Stimulated activated CD8-positive, alpha-beta memory T cell treated with anti-CD3 and anti-CD28 coated beads, Interleukin-15, amount 100 ng/mL, for 48 hours (primary cell): ENCODE data around the gene KLHL21.
"Not testable (repeated sequence)": the region's sequence is repeated elsewhere in the genome, so short reads cannot be mapped to it uniquely, and the experiment has no call there.

Experiments used
- DNase-seq, 2 donors: peaks; one replicate each; pipeline ENCODE4 v3.0.0-alpha.2; 2020; ENCODE audit warnings: low read depth in 2 of 2

The KLHL21 gene

DNA sequence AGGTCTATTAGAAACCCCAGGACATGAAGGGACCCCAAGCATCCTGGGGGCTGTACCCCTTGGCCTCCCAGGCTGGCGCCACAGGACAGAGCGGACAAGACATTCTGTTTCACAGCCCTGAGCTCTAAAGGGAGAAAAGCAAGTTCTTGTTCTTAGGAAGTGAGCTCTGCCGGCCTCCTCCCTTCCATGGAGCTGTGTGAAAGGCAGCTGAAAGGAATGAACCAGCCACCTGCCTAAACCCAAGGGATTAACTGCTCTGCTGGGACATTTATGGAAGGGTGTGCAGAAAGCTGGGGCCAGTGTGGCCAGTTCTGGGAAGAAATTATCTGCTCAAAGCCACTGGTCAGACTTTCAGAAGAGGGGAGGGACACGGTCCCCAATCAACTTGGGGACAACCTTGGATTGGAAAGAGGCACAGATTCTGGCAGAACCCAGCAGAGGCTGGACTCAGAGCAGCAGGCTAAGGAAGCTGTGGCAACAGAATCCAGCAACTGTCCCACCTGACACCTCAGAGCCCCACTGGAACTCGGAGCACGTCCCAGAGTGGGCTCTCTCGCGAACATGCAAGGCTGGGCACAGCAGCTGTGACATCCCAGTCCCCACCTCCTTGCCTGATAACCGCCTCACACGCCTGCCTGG lies 2.1 kb downstream of the KLHL21 start:
- DNase-seq, result no peak

DNA sequence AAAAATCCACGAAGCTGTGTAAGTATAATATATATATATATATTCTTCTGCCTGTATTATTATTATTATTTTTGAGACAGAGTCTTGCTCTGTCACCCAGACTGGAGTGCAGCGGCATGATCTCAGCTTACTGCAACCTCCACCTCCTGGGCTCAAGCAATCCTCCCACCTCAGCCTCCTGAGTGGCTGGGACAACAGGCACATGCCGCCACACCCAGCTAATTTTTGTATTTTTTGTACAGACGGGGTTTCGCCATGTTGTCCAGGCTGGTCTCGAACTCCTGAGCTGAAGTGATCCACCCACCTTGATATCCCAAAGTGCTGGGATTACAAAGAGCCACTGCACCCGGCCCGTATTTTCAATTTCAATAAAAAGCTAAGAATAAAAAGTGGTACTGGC lies 2.7 kb downstream of the KLHL21 start:
- DNase-seq, result not testable (repeated sequence)

DNA sequence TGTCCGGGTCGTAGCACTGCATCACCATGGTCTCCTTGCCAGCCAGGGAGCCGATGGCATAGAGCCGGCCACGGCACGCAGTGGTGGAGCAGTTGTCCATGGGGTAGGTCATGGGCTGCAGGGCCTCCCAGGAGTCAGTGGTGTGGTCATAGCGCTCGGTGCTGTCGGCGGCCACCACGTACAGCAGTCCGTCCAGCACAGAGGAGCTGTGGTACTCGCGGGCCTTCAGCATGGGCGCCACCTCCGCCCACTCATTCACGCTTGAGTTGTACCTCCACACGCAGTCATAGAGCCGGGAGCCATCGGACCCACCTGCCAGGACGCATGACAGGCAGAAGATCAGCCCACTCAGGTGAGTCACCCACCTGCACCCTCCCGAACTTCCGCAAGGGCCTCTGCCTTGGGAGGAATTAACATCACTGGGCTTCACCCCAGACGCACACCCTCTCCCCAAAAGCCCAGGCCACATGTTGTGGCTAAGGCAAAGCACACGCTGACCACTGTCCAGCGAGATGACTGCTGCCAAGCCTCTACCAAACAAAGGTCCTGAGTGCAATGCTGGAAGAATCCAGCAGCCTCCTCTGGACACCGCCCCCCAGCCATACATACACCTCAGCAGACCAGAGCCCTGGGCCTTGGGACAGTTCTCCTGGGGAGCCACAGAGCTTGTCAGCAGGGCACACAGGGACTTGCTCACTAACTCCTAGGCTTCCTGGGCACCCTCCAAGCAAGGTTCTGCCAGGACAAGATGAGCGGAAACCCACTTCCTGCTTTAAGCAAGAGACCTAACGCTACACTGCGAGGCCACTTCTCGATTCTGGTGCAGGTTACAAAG lies 3.3 kb downstream of the KLHL21 start:
- DNase-seq, result peak in 1 of 2 donors; percentile 56

DNA sequence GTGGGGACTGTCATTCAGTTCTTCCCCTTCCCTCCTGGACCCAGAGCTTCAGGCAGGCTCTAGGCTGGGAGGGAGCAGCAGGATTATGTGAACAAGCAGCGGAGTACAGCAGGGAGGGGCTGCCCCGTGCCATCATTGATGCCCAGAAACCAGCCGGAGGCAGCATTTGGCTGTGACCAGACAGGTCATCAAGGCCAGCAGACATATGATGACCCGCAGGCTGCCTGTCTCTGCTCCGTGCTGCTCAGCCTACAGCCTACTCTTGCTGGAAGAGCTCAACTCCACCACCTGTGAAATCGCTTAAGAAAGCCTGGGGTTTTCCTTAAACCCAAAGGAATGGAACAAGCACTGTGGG lies 4.9 kb downstream of the KLHL21 start:
- DNase-seq, result no peak

DNA sequence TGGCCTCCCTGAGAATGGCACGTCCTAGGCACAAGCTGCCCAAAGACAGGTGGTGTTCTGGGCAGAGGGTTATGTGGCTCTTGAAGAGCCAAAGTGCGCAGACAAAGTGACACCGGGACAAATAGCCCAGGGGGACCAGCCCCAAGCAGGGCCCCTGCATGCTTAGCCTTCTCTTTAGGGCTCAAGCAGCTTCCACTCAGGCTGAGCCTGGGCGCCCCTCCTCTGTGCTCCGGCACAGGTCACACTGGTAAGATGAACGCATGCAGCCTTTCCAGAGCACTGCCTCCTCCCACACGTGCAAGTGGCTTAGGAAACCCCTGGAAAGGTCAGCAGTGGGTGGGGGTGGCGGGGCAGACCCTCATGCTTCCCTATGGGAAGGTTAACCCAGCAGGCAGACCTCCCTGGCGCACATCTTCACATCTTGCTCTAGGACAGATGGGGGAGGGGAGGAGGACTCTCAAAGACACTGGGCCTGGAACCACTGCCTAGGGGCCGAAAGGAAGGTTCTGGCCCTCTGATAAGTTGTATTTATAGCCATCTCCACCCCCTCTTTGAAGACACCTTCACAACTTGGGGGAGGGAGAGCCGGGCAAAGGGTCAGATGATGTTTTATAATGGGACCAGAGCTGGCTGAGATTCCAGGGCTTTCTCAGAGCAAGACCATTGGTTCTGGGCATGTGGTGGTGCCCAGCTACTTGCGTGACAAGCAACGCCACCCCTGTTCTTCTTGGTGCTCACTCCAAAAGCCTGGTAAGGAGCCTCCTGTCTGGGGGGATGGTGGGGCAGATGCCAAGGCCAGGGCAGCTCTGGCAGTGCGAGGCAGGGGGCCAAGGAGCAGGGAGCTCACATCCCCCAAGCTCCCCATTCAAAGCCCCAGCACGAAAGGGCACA lies 5.5 kb downstream of the KLHL21 start:
- no peak for DNase-seq

DNA sequence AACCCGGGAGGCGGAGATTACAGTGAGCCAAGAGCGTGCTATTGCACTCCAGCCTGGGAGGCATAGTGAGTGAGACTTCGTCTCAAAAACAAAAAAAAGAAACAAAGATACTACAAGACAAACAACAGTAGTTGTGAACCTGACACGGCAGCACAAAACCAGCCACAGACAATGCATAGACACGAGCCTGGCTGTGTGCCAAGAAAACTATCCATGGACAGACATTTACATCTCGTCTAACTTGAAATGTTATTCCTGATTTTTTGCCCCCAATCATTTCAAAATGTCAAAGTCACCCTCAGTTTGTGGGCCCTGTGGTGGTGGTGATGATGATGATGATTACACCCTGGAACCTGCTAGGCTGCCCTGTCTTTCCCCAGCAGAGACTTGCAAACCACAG lies 6.3 kb downstream of the KLHL21 start:
- no peak for DNase-seq

DNA sequence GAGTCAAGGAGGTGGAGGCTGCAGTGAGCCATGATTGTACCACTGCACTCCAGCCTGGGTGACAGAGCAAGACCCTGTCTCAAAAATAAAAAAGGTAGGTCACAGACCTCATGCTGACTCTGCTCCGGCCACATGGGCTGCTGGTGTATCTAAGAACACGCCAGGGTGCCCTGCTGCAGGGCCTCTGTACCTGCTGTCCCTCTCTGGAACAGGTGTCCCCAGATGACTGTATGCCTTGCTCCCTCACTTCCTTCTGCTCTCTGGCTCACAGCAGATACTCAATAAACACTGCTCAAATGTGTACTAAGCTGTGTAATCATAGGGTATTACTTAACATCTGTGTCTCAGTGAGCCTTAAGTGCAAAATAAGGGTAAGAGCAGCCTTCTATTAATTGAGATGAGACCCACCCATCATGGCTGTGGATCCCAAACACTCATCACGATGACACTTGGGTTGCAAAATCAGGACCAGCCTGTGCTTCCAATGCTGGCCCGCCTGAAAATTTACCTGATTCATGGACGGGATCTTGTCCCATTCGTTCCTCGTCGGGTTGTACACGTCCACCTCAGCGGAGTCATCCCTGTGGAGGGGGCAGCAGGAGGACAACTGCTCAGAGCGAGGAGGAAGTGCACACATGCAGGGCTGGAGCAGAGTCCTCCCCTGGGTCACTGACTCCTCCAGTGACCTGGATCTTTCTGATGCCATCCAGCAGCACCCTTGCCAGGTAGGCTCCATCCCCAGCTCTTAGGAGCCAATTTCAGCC lies 7.5 kb downstream of the KLHL21 start:
- DNase-seq, result no peak

DNA sequence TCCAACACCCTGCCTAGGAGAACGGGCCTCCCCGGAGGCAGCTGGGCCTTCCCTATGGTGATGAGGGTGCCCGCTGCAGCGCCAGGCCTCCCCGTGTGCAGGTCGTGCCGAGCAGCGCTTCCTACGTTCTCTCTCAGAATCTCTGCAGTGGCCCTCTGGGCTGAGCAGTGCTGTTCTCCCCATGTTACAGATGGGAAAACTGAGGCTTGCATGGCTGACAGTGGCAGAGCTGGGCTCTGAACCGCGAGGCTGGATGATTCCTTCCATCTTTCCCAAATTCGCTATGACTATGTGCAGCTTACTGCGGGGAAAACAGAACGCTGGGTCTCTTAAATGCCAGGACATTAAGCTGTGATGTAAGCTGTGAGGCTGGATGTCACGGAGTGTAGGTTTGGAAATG lies 8.9 kb downstream of the KLHL21 start:
- DNase-seq, result no peak

DNA sequence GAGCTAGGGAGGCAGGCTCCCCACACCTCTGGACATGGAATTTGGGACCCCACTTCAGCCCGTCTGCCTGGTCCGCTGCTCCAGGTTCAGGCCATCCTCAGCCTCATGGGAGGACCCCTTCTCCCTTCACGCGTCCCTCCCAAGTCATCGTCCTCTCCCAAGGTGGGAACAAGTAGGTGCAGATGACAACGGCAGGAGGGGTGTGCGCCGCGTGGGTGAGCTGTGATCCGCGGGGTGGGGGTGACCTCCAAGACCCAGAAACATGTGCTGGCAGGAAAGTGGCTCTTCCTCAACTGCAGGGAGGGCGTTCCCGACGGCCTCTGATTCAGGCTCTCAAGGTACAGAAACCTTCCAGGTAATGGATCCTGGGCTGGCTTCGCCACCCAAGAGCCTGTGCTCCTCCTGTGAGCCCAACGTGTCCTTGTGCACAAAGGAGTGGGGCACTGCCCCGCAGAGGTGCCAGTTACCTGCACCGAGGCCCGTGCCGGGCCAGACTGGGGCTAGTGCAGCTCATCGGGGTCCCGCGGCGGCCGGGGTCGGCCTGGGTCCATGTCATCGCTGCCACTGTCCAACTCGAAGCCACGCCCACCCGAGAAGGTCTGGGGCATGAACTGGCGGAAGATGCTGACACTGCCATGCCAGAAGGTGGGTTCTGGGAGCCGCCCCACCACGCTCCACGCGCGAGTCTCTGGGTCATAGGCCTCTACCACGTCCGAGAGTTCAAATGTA lies 9.6 kb downstream of the KLHL21 start:
- DNase-seq, result no peak

DNA sequence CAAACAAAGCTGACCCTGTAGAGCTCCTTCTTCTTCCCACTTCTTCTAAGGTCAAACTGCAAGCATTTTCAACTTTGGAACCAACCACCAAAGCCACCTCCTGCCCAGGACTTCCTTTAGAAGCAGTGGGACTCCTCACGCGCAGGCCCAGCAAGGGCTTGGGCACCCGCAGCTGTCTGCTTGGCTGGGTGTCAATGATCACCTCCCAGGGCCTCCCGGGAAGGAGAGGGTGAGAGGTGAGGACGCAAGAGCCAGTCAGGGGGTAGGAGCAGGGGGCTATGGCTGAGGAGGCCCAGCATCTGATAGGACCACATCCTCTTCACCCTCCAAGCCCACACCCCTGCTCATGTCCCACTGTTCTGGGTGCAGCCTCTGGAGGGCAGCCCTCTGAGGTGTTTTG lies 10.2 kb downstream of the KLHL21 start:
- no peak for DNase-seq

DNA sequence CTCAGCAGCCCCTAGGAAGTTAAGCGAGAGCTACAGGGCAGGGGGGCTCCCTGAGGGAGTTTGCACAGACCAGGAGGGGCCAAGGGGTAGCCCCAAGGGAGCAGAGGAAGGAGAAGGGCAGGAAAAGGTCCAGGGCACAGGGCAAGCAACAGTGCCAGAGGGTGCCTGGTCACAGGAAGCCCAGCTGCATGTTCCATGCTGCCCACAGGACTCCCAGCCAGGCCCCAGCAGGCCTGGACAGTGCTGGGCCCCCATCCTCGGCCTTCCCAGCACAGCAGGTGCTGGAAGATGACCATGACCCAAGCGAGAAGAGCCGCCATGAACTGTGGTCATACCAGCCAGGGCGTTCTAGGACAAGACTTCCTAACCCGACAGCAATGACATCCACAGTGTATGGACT lies 11.0 kb downstream of the KLHL21 start:
- DNase-seq, result no peak

DNA sequence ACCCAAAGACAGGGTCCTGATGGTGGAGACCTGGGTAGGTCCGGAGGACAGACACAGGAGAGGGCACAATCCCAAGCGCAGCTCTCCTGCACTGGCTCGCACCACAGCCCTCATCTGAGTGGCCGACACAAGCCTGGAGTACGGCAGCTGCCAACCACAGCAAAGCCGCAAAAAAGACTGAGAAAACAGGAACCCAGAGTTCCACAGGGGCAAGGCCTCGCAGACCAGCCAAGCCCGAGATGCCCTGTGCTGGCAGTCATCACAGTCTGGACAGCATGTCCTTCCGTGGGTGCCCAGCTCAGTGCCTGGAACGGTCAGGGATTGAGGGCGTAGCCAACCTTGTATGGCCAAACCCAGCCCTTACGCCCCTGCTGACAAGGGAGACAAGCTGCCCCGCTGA lies 11.4 kb downstream of the KLHL21 start:
- DNase-seq, result no peak

DNA sequence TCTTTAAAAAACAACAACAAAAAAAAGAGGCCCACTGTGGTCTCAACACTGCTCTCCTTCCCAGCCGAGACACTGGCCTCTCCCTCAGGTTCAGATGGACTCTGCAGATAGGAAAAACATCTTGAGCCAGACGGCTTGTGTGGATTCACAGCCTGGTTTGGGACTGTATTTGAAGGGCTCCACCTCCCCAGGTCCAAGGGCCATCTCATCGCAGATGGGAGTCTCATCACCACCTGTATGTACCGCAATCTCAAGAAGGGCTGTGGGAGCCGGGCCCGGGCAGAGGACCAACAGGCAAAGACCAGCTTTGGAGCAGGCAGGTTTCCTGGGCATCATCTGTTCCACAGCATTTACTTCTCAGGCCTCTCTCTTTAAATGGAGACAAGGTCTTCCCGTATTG lies 12.6 kb downstream of the KLHL21 start:
- no peak for DNase-seq

DNA sequence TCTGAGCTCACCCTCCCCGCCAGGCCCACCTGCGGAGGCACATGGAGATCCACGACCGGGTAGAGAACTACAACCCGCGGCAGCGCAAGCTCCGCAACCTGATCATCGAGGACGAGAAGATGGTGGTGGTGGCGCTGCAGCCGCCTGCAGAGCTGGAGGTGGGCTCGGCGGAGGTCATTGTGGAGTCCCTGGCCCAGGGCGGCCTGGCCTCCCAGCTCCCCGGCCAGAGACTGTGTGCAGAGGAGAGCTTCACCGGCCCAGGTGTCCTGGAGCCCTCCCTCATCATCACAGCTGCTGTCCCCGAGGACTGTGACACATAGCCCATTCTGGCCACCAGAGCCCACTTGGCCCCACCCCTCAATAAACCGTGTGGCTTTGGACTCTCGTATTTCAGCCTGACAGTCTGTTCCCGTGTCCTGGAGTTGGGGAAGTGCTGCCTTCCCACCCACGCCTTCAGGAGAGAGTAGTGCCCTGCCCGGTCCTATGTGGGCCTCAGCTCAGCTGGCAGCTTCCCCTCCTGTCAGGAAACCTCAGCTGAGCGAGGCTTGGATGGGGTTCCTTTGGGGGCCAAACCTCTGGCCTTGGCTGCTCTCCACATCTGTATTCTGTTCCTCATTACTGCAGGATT lies 13.7 kb downstream of the KLHL21 start:
- DNase-seq, result no peak

DNA sequence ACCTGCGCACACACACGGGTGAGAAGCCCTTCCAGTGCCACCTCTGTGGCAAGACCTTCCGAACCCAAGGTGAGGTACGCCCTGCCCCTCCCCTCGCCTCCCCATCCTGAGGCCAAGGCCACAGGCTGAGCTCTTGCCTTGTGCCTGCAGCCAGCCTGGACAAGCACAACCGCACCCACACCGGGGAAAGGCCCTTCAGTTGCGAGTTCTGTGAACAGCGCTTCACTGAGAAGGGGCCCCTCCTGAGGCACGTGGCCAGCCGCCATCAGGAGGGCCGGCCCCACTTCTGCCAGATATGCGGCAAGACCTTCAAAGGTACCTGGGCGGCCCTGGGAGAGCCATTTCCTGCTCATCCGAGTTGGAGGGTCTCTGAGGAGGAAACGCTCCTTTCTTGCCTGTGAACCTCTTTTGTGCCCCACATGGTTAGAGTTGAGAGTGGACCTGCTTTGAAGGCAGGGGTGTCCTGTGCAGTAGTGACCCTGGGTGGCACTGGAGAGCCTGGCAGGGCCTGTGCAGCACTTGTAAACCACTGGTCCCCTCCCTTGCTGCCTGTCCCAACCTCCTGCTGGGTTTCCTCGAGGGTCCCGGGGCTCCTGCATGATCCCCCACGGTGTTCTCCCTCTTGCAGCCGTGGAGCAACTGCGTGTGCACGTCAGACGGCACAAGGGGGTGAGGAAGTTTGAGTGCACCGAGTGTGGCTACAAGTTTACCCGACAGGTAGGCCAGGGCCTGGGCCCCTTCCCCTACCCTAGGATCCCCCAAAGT lies 14.4 kb downstream of the KLHL21 start:
- DNase-seq, result no peak

DNA sequence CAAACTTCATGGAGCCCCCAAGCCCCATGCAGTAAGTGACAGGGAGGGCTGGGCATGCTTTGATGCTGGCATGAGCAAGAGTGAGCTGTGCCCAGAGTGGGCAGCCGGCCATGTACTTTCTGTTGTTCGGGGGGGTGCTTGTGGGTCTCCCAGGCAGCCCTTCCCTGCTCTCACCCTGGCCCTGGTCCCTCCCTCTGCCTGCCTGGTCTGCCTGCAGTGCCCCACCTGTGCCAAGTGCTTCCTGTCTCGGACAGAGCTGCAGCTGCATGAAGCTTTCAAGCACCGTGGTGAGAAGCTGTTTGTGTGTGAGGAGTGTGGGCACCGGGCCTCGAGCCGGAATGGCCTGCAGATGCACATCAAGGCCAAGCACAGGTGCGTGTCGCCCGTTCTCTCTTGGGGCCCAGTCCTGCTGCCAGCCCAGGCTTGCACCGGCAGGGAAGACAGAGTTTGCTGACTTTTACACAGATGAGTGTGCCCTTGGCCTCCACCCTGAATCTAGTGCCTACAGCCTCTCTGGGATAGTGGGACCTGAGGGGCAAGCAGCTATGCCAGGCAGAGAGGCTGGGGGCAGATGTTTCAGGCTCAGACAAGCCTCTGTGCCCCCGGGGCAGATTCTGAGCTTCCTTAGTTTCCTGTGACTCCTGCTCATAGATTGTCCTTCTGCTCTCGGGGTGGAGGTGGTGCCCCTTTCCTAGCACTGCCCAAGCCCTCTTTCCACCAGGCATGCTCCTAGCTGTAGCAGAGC lies 15.2 kb downstream of the KLHL21 start:
- DNase-seq, result no peak

DNA sequence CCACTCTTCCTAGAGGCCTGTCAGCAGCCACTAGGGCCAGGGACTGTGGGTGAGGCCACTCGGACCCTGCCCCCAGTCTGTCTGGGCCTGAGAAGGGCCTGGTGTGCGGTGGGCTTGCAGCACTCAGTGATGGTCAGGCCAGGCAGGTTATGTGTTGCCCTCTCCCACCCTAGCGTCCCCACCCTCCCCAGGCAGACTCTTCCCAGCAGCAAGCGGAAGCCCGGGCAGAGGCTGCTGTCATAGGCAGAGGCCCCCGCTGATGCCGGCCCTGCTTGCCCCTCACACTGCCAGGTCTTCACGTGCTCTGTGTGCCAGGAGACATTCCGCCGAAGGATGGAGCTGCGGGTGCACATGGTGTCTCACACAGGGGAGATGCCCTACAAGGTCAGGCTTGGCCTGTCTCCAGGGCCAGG lies 16.3 kb downstream of the KLHL21 start:
- DNase-seq, result no peak

DNA sequence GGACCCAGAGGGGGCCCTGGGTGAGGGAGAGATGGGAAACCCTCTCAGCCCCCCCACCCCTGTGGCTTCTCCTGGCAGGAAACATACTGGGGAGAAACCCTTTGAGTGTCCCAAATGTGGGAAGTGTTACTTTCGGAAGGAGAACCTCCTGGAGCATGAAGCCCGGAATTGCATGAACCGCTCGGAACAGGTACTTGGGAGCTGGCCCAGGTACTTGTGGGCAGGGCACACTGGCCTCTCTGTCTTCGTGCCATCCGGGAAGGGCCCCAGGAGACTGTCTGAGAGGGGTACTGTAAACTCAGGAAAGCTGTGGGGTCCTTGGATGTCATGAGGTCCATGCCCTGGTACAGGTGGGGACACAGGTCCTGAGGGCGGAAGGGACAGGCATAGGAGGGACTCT lies 16.8 kb downstream of the KLHL21 start:
- no peak for DNase-seq

DNA sequence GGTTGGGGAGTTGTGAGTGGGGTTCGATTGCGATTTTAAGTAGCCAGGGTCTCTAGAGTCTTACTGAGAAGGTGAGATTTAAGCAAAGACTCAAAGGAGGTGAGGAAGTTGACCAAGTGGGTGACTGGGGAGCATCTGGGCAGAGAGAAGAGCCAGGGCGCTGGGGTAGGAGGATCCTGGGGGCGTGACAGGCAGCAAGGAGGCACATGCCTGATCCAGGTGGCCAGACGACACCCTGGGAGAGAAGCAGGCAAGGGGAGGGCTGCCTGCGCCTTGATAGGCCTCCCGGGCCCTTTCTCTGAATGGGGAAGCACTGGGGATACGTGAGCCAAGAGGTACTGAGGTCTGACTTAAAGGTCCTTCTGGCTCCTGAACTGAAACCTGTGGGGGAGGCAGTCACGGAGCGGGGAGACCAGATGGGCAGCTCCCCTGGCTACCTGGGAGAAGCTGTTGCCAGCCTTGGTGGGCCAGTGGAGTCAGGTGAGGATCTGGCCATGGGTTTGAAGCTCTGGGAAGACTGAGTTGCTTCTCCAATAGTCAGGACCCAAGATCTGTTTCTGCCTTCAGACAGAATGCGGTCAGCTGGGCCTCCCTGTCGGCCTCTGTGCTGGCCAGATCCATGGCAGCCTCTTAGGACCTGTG lies 17.5 kb downstream of the KLHL21 start:
- no peak for DNase-seq
